Large intestine (tissue), 3 donors: ENCODE results near the gene JMJD8. TPM values are rescaled to one million over a fixed set of nuclear protein-coding genes. Genes with fewer than 3 reads are reported as not detected.

Experiments
- DNase-seq, 2 donors: peaks; one replicate each; pipeline versions ENCODE4 v3.0.0 to v3.0.0-alpha.2; 2013
- H3K27ac ChIP-seq: one replicate; pipeline ENCODE4 v1.5.1; 2013; ENCODE audit warnings: low read length
- H3K27me3 ChIP-seq: 2 replicates; pipeline ENCODE4 v1.6.1; 2013; ENCODE audit warnings: low read length; ENCODE audit not compliant: control insufficient read depth, insufficient read depth
- H3K36me3 ChIP-seq: 2 replicates; pipeline ENCODE4 v1.6.1; 2013; ENCODE audit warnings: low read length; ENCODE audit not compliant: control insufficient read depth, insufficient read depth
- H3K4me1 ChIP-seq: one replicate; pipeline ENCODE4 v1.6.1; 2013; ENCODE audit warnings: low read length; ENCODE audit not compliant: control insufficient read depth, insufficient read depth
- H3K4me3 ChIP-seq: one replicate; pipeline ENCODE4 v1.5.1; 2013; ENCODE audit warnings: low read length
- H3K9me3 ChIP-seq: one replicate; pipeline ENCODE4 v1.6.1; 2013; ENCODE audit warnings: mild to moderate bottlenecking, low read depth, low read length, moderate library complexity; ENCODE audit not compliant: control insufficient read depth
- WGBS: methylation state at CpG from one replicate; pipeline ENCODE4 v1.1.5; 2013; ENCODE audit warnings: low lambda C conversion rate; ENCODE audit not compliant: insufficient coverage; 5-methylcytosine and 5-hydroxymethylcytosine counted together
- polyA plus RNA-seq: library from polyadenylated mRNA; unstranded; fragments of 120-200 nt; gene quantifications from one replicate; pipeline ENCODE4 v1.2.1, GENCODE V29; 2013

JMJD8 gene
- polyA plus RNA-seq, 1 donor, result 38.9 TPM

DNA sequence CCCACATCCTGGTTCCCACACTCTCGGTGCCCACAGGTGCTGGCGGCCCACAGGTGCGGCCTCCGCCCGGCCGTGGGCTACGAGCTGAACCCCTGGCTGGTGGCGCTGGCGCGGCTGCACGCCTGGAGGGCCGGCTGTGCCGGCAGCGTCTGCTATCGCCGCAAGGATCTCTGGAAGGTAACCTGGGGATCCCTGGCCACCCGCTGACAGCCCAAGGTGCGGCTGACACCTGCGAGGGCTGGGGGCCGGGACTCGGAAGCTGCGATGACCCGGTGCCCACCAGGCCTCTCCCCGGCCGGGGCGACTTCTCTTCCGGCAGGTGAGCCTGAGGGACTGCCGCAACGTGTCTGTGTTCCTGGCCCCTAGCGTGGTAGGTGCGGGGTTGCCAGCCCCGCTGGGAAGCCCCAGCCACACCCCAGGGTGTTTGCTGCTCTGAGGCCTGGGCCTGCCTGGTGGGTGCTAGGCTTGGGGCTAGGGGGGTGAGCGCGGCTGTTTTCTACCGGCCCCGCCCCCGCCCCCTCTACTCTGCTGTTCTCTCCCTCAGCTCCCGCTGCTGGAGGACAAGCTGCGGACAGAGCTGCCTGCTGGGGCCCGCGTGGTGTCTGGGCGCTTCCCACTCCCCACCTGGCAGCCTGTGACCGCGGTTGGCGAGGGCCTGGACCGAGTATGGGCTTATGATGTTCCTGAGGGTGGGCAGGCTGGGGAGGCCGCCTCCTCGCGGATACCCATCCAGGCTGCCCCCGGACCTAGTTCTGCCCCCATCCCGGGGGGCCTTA lies 37.8 kb upstream of the JMJD8 start:
- no peak overlapping the region for H3K27ac ChIP-seq
- no CpG with 5 or more reads among the region's 51 CpGs for WGBS
- peaks cover 6% of the 10 kb centered on the region for H3K36me3 ChIP-seq
- H3K4me1 ChIP-seq, result peaks cover 22% of the 10 kb centered on the region
- H3K27me3 ChIP-seq, result peaks cover 15% of the 10 kb centered on the region
- H3K4me3 ChIP-seq, result no peak overlapping the region
- H3K9me3 ChIP-seq, result peaks cover 20% of the 10 kb centered on the region
- DNase-seq, result no peak

DNA sequence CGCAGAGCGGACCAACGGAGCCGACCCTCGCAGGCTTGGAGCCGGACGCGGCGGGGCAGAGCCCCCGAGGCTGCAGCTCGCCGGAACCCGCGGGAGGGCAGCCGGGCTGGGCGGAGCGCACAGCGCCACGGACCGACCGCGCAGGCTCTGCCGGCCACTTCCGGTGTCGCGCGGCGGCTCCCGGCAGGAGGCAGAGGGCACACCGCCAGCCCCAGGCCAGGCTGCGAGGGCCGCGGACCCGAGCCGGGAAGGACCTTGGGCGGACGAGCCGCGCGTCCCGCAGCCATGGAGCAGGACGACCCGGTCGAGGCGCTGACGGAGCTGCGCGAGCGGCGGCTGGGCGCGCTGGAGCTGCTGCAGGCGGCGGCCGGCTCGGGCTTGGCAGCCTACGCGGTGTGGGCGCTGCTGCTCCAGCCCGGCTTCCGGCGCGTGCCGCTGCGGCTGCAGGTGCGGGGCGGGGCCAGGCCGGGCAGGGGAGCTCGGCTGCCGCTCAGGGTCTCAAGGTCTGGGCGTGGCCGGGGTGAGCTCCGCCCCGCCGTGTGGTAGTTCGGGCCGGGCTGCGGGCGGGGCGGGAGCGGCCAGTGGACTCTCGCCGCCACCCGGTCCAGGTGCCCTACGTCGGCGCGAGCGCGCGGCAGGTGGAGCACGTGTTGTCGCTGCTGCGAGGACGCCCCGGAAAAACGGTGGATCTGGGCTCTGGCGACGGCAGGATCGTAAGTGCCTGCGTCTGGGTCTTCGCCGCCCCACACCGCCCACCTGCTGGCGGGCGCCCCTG lies 37.0 kb upstream of the JMJD8 start, which contains the start of gene ANTKMT:
Gene ANTKMT (plus strand): TSS at position 157 of the 775 bp plus-strand sequence. CDS start 129 bp downstream, at position 286.
- Histone ChIP-seq H3K4me3 (peak within 1 kb of the TSS; percentile 84), H3K4me1 (peaks cover 21% of the 10 kb centered on the region), H3K27me3 (peaks cover 17% of the 10 kb centered on the region), H3K36me3 (peaks cover 6% of the 10 kb centered on the region), H3K9me3 (peaks cover 20% of the 10 kb centered on the region), H3K27ac (peak within 1 kb of the TSS; percentile 87)
- WGBS, result no CpG with 5 or more reads among the region's 106 CpGs
- peak; percentile 83 to 95 for DNase-seq

- no CpG with 5 or more reads among the region's 38 CpGs for WGBS
- Histone ChIP-seq H3K4me1 (peaks cover 22% of the 10 kb centered on the region), H3K36me3 (peaks cover 6% of the 10 kb centered on the region), H3K27me3 (peaks cover 15% of the 10 kb centered on the region), H3K9me3 (peaks cover 20% of the 10 kb centered on the region), H3K4me3 (peak overlapping the region; percentile 84), H3K27ac (peak overlapping the region; percentile 87)
- DNase-seq, result peak in 1 of 2 donors; percentile 57
These were observed 36.4 kb upstream of the JMJD8 start for GRCh38 chr16:720447-720989.

DNA sequence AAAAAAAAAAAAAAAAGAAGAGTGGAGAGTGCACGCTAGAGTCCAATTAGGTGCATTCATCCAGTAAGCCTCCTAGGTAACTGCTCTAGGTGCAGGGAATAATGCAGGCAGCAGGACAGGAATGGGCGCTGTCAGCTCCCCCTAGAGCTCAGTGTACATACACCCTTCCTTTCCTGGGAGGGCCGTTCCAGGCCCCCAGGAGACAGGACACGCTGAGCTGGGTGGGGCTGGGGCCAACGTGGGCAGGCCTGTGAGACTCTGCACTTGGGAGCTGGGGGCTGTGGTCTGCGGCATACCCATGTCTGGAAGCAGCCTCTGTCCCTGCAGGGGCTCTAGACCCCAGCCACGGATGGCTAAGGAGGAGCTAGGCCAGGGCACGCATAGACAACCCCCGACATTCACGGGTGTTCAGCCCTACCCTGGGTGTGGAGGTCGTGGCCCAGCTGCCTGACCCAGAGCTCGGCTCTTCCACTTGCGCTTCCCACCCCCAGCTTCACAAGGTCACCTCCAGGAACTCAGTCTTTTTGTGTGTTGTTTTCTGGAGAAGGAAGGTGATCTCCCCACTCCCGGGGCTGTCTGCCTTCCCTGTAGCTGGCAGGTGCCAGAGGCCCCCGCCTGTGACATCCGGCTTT lies 35.8 kb upstream of the JMJD8 start:
- H3K4me1 ChIP-seq, result peaks cover 22% of the 10 kb centered on the region
- H3K36me3 ChIP-seq, result peaks cover 6% of the 10 kb centered on the region
- peaks cover 20% of the 10 kb centered on the region for H3K9me3 ChIP-seq
- WGBS, result no CpG with 5 or more reads among the region's 16 CpGs
- H3K27me3 ChIP-seq, result peaks cover 14% of the 10 kb centered on the region
- H3K27ac ChIP-seq, result peak overlapping the region; percentile 87
- peak overlapping the region; percentile 84 for H3K4me3 ChIP-seq
- DNase-seq, result no peak

DNA sequence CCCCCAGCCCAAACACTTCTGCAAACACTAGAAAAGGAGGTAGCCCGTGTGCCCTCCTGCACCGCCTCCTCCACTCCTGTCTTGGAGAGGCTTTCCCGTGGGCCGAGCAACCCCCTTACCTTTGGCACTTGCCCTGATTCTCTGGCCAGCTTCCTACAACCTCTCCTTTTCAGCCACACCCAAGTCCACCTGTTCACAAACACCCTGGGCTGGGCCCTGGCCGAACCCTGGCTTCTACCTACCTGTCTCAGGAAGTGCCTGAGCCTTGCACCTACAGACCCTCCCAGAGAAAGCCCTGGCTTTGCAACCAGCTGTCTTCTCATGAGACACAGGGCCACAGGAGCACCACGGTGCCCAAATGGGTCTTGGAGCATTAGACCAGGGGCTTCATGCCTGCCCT lies 34.8 kb upstream of the JMJD8 start:
- Histone ChIP-seq H3K4me1 (peaks cover 22% of the 10 kb centered on the region), H3K9me3 (peaks cover 20% of the 10 kb centered on the region), H3K36me3 (peaks cover 6% of the 10 kb centered on the region), H3K4me3 (no peak overlapping the region), H3K27ac (no peak overlapping the region), H3K27me3 (peaks cover 23% of the 10 kb centered on the region)
- WGBS, result no CpG with 5 or more reads among the region's 6 CpGs
- DNase-seq, result no peak

- Histone ChIP-seq H3K27me3 (peaks cover 27% of the 10 kb centered on the region), H3K27ac (no peak overlapping the region), H3K4me3 (no peak overlapping the region), H3K9me3 (peaks cover 20% of the 10 kb centered on the region), H3K4me1 (peaks cover 22% of the 10 kb centered on the region), H3K36me3 (peaks cover 6% of the 10 kb centered on the region)
- WGBS, result no CpG with 5 or more reads among the region's 9 CpGs
- no peak for DNase-seq
These were observed 34.3 kb upstream of the JMJD8 start for GRCh38 chr16:718389-718788.

GRCh38 chr16:717450-718245 lies 33.5 kb upstream of the JMJD8 start:
- Histone ChIP-seq H3K27me3 (peaks cover 27% of the 10 kb centered on the region), H3K4me3 (no peak overlapping the region), H3K9me3 (peaks cover 20% of the 10 kb centered on the region), H3K36me3 (peaks cover under 1% of the 10 kb centered on the region), H3K4me1 (peaks cover 22% of the 10 kb centered on the region), H3K27ac (no peak overlapping the region)
- WGBS, result no CpG with 5 or more reads among the region's 32 CpGs
- DNase-seq, result no peak

GRCh38 chr16:716768-717325 lies 32.7 kb upstream of the JMJD8 start:
- H3K9me3 ChIP-seq, result peaks cover 15% of the 10 kb centered on the region
- no peaks in the 10 kb centered on the region for H3K36me3 ChIP-seq
- peaks cover 22% of the 10 kb centered on the region for H3K4me1 ChIP-seq
- no peak overlapping the region for H3K27ac ChIP-seq
- H3K27me3 ChIP-seq, result peaks cover 30% of the 10 kb centered on the region
- H3K4me3 ChIP-seq, result no peak overlapping the region
- no peak for DNase-seq
- WGBS, result no CpG with 5 or more reads among the region's 29 CpGs

DNA sequence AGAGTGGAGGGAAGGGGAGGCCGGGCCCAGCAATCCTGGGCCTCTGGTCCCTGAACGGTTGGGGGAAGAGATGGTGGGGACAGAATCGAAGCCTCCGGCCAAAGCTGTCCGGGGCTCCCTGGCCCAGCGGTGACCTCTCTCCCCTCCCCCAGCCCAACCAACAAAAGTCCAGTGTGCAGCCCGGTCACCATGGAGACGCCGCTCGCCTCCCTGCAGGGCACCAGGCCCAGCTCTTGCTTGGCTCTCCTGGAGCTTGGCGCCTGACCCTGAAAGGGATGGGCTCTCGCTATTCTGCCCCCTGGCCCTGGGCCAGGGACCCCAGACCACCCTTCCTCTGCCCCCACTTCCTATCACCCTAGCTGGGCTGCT lies 32.0 kb upstream of the JMJD8 start:
- Histone ChIP-seq H3K4me1 (peaks cover 22% of the 10 kb centered on the region), H3K9me3 (peaks cover 10% of the 10 kb centered on the region), H3K4me3 (no peak overlapping the region), H3K27ac (no peak overlapping the region), H3K36me3 (no peaks in the 10 kb centered on the region), H3K27me3 (peaks cover 35% of the 10 kb centered on the region)
- no peak for DNase-seq
- no CpG with 5 or more reads among the region's 12 CpGs for WGBS
